Measurements from ENCODE around the gene BTBD9.

The BTBD9 gene

DNA sequence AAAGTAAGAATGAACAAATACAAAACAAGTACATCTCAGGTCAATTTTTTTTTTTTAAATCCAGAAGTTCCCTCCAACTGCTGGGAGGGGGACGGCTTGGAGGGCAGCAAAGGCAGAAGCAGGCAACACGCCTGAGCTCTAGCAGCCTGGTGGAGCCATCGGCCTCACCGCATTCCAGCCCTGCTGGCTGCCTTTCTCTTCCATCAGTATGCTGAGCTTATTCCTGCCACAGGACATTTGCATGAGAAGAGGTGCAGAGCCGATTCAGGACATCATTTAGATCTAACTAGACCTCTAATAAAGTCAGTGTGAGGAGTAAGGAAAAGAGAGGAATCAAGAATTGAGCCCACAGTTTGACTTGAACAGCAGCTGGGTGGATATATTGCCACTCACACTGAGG, 501.4 kb downstream of the BTBD9 start:
- no peaks in the 10 kb centered on the region for H3K9me3 ChIP-seq
- no peaks in the 10 kb centered on the region; the same call in 1 of the 2 replicates for H3K36me3 ChIP-seq

GRCh38 chr6:38137608-38138265, 502.0 kb downstream of the BTBD9 start:
- no peak overlapping the region for H3K4me3 ChIP-seq (ENCODE audit: low read depth, low read length)
- H3K4me1 ChIP-seq = no peaks in the 10 kb centered on the region
- H3K36me3 ChIP-seq = no peaks in the 10 kb centered on the region; the same call in 1 of the 2 replicates
- TF ChIP-seq, protein P1, sequence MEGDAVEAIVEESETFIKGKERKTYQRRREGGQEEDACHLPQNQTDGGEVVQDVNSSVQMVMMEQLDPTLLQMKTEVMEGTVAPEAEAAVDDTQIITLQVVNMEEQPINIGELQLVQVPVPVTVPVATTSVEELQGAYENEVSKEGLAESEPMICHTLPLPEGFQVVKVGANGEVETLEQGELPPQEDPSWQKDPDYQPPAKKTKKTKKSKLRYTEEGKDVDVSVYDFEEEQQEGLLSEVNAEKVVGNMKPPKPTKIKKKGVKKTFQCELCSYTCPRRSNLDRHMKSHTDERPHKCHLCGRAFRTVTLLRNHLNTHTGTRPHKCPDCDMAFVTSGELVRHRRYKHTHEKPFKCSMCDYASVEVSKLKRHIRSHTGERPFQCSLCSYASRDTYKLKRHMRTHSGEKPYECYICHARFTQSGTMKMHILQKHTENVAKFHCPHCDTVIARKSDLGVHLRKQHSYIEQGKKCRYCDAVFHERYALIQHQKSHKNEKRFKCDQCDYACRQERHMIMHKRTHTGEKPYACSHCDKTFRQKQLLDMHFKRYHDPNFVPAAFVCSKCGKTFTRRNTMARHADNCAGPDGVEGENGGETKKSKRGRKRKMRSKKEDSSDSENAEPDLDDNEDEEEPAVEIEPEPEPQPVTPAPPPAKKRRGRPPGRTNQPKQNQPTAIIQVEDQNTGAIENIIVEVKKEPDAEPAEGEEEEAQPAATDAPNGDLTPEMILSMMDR (IDR thresholded peaks at IDR 0.05; ENCODE audit: low read depth, low read length) = no peak
- no peaks in the 10 kb centered on the region for H3K9me3 ChIP-seq
- no peaks in the 10 kb centered on the region for H3K27me3 ChIP-seq
- no peak for DNase-seq

More for the DNA sequence above, 501.4 kb downstream of the BTBD9 start:
- TF ChIP-seq, protein P1 (IDR thresholded peaks at IDR 0.05; ENCODE audit: low read depth, low read length) = no peak
- no peak for DNase-seq
- Histone ChIP-seq H3K4me3 (ENCODE audit: low read depth, low read length) (no peak overlapping the region), H3K4me1 (no peaks in the 10 kb centered on the region), H3K27me3 (no peaks in the 10 kb centered on the region)

DNA sequence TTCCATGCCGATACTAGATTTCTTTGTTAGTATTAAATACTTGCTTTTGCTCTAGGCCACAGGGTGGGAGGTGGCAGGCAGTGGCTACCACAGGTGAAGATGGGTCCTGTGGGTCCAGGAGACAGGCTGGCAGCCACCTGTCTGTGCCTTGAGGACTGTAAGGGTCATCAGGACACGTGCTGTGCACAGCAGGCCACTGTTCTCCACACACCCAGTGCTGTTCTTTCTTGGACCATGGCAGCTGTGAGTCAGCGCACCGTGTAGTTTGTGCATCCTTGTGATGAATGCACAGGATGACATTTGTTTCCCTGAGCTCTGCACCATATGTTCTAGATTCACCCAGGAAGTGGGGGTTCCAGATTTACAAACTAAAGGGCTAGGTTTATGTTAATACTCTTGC, 503.2 kb downstream of the BTBD9 start:
- no peaks in the 10 kb centered on the region for H3K4me1 ChIP-seq
- DNase-seq = no peak
- H3K9me3 ChIP-seq = no peaks in the 10 kb centered on the region
- TF ChIP-seq, protein P1 (IDR thresholded peaks at IDR 0.05; ENCODE audit: low read depth, low read length) = no peak
- H3K36me3 ChIP-seq = no peaks in the 10 kb centered on the region; the same call in 1 of the 2 replicates
- H3K27me3 ChIP-seq = no peaks in the 10 kb centered on the region
- H3K4me3 ChIP-seq (ENCODE audit: low read depth, low read length) = no peak overlapping the region

- DNase-seq = no peak
- H3K36me3 ChIP-seq = no peaks in the 10 kb centered on the region; the same call in 1 of the 2 replicates
- TF ChIP-seq, protein P1 (IDR thresholded peaks at IDR 0.05; ENCODE audit: low read depth, low read length) = no peak
- H3K27me3 ChIP-seq = no peaks in the 10 kb centered on the region
- H3K4me1 ChIP-seq = no peaks in the 10 kb centered on the region
- H3K9me3 ChIP-seq = no peaks in the 10 kb centered on the region
- H3K4me3 ChIP-seq (ENCODE audit: low read depth, low read length) = no peak overlapping the region
Observed at GRCh38 chr6:38134704-38135088, 505.0 kb downstream of the BTBD9 start.

- no peak for DNase-seq
- Histone ChIP-seq H3K27me3 (no peaks in the 10 kb centered on the region), H3K9me3 (no peaks in the 10 kb centered on the region), H3K4me3 (ENCODE audit: low read depth, low read length) (no peak overlapping the region), H3K36me3 (no peaks in the 10 kb centered on the region; the same call in 1 of the 2 replicates), H3K4me1 (no peaks in the 10 kb centered on the region)
- TF ChIP-seq, protein P1 (IDR thresholded peaks at IDR 0.05; ENCODE audit: low read depth, low read length) = no peak
Observed at GRCh38 chr6:38133932-38134703, 505.6 kb downstream of the BTBD9 start.

DNA sequence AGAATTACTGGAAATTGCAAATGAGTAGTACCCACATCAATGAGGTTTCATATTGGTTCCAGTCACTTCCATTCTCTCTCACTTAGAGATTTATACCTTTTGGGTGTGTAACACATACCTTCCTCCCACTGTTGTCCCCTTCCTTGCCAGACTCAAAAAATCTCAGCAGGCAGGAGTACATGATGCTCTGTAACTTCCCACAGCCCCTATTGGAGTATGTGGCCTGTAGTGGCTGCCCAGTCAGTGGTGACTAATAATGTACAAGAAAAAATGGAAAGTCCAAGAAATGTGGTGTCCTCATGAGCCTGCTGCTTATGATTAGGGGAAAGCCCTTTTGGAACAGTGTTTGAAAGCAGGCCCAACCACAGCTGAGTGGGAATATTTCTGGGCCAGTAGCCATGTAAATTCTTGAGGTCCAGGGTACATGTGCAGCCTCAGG, 508.2 kb downstream of the BTBD9 start:
- no peaks in the 10 kb centered on the region for H3K27me3 ChIP-seq
- TF ChIP-seq, protein P1 (IDR thresholded peaks at IDR 0.05; ENCODE audit: low read depth, low read length) = no peak
- no peak for DNase-seq

More for the DNA sequence above, 508.2 kb downstream of the BTBD9 start:
- no peaks in the 10 kb centered on the region for H3K9me3 ChIP-seq
- H3K36me3 ChIP-seq = no peaks in the 10 kb centered on the region; the same call in 1 of the 2 replicates
- H3K4me3 ChIP-seq (ENCODE audit: low read depth, low read length) = no peak overlapping the region
- no peaks in the 10 kb centered on the region for H3K4me1 ChIP-seq
